Astrocyte of the hippocampus (primary cell): Measurements from ENCODE around the gene ZNF888.
"Not testable (repeated sequence)": the region's sequence is repeated elsewhere in the genome, so short reads cannot be mapped to it uniquely, and the experiment has no call there.

ENCODE experiments used
- DNase-seq: peaks from one replicate; pipeline ENCODE4 v3.0.0; 2011; ENCODE audit warnings: low read depth, low spot score

ZNF888 gene

DNA sequence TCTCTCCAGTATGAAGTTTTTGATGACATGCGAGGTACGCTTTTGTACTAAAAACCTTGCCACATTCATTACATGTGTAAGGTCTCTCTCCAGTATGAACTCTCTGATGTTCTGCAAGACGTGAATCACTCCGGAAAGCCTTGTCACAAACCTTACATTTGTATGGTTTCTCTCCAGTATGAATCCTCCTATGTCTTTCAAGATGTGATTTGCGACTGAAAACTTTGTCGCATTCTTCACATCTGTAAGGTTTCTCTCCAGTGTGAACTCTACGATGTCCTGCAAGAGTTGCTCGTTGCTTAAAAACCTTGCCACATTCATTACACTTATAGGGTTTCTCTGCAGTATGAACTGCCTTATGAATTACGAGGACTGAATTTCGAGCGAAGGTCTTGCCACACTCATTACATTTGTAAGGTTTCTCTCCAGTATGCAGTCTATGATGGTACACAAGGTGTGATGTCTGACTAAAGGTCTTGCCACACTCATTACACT lies 42.3 kb downstream of the ZNF888 start:
- DNase-seq = no peak

DNA sequence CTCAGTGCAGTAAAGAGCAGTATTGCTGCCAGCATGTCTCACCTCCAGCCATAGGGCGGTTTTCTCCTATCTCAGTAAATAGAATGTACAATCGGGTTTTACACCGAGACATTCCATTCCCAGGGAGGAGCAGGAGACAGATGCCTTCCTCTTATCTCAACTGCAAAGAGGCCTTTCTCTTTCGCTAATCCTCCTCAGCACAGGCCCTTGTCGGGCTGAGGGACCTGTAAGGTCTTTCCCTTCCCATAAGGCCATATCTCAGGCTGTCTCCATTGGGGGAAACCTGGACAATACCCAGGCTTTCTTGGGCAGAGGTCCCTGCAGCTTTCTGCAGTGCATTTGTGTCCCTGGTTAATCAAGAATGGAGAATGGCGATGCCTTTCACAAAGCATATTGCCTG lies 50.2 kb downstream of the ZNF888 start:
- not testable (repeated sequence) for DNase-seq

DNA sequence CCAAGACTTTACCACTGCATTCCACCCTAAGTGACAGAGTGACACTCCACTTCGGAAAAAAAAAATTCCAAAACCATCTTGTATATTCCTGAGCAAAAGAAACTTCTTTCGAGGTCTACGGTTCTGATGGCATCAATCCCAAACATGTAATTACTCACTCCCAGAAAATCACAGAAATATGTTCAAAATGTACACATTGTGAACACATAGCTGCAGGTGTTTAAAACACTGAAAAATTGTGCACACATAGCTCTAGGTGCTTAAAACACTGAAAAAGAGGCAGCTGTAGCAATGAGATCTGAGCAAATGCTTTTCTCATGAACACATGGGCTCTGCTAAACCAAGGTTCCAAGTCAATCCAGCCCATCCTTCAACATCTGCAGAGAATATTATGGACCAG lies 51.8 kb downstream of the ZNF888 start:
- no peak for DNase-seq

DNA sequence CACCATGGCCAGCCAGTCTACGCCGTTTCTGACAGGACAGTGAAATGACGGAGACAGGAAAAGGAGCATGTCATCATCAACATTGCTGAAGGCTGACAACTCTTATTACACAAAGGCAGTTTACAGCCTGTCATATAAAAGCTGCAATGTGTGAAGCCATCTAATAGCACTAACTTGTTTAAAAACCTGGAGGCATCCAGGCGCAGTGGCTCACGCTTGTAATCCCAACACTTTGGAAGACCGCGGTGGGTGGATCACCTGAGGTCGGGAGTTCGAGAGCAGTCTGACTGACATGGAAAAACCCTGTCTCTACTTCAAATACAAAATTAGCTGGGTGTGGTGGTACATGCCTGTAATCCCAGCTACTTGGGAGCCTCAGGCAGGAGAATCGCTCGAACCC lies 55.2 kb downstream of the ZNF888 start:
- not testable (repeated sequence) for DNase-seq

DNA sequence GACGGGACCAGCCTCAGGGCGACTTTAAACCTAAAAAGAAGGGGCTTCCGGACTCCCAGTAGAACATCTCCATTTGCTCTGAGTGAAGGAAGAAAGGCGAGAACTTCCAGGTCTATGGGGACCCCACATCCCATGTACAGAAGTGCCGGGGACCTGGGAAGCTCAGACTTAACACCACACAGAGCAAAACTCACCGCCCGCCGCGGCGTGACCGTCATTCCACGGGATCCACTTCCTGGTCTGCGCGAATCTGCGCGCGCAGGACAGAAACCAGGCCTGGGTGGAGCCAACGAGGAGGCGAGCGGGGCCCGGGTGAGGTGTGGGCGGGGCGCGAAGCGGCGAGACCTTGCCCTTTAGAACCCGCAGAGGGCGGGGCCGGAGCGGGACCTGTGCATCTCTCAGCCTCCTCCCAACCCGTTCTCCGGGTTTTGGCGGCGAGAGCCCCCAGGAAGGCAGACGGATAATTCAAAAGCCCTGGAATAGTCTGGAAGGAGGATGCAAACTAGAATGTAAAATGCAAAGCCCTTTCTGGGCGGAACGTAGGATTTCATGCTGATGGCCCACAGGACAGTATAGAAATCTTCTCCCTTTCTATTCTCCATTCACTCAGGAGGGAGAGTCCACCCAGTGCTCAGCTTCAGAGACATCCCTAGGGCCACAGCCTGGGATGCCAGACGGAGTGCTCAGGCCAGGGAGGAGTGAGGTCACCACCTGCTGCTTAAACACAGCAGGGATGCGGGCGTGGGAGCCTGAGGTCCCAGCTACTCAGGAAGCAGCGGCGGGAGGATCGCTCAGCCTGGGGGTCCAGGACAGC lies 65.6 kb downstream of the ZNF888 start, which contains the start of gene ZNF468:
TSS of gene ZNF468 (minus strand) at position 242 of the 814 bp plus-strand sequence. CDS start 3,347 bp downstream, outside the sequence.
- DNase-seq = peak; percentile 78

DNA sequence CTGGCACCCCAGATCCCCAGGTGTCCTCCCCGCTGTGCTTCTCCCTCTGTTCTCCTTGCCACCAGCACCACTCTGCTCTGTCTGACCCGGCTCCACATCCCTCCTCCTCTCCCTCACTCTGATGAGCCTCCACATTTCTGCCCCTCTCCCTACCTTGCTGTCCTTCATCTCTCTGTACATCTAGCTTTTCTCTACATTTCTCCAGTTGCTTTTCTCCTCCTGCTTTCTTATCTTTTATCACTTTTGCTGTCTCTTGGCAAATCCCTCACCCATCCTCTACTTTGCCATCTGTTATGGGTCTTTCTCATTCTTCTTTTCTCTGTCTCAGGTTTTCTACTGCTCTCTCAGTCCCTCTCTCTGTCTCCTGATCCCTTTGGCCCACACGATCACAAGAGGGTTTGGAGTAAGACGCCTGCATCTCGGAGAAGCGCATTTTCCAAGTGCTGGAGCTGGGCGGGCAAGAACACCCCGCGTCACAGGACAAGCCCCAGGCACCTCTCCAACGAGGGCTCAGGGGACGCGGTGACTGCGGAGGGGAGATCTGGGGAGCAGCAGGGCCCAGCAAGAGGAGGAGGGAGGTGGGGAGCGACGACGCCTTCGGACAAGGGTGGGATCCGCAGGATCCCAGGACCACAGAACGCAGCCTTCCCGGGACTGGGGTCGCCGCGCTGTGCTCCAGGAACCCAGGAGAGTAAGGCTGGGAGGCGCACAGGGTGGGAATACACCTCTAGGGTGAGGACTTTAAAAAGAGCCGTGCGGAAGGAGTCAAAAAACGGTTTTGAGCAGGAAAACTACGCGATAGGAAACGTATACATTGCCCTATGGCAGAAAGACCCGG lies 66.5 kb downstream of the ZNF888 start:
- DNase-seq = peak; percentile 51
